ENCODE data around the gene IL26.

The IL26 gene

DNA sequence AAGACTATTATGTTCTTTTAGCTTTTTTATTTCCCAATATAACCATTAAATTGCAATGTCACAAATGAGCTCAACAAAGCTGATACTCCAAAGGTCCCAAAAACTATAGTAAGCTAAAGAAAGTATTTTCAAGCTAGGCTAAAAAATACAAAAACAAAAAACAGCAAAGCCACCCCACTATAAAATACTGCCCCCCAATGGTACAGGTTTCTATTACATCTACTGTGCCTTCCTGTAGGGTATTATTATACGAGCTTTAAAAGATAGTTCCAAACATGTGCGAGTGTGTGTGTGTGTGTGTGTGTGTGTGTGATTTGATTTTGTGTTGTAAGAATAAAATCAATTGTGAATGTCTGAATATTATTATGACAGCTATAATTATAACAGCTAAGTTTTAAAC is 67.2 kb downstream of the IL26 start:
- Histone ChIP-seq H3K27ac (no peak overlapping the region), H3K4me2 (no peak overlapping the region), H3K4me3 (no peak overlapping the region), H3K9ac (no peak overlapping the region), H3K36me3 (no peaks in the 10 kb centered on the region), H3K9me3 (replicated peaks in 1 of 11) (no peaks in the 10 kb centered on the region), H3K4me1 (peaks cover 0 to 14% (median 0%) of the 10 kb centered on the region in 10 experiments; a peak in 3 of 20 replicates), H3K27me3 (no peaks in the 10 kb centered on the region), H4K20me1 (no peaks in the 10 kb centered on the region)
- TF ChIP-seq Cebpa-rat (IDR thresholded peaks at IDR 0.05), result no peak

DNA sequence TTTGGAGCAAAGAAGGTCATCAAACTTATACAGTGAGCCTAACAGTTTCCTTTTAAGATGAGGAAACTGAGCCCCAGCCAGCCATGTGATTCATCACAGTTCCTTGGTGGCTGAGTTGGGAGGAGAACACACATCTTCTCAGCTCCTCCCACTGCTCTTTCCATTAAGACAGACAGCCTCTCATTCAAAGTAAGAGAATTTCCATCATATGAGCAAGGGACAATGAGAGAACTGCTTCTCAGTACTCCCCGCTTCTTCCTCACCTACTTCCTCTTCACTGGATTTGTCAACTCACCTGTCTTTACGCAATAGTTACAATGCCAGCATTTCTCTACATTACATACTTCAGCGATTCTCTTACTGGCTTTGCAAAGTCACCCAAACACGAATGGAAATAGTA is 68.2 kb downstream of the IL26 start:
- H3K9me3 ChIP-seq (replicated peaks in 1 of 11), result peaks cover 0 to 5% (median 0%) of the 10 kb centered on the region in 11 experiments; a peak in 2 of 22 replicates
- no peaks in the 10 kb centered on the region for H4K20me1 ChIP-seq
- peak overlapping the region in 2 of 11 experiments; percentile 19 to 32; a peak in 2 of 22 replicates for H3K4me2 ChIP-seq
- H3K4me3 ChIP-seq, result no peak overlapping the region
- H3K9ac ChIP-seq, result no peak overlapping the region
- no peaks in the 10 kb centered on the region for H3K27me3 ChIP-seq
- peaks cover 0 to 14% (median 0%) of the 10 kb centered on the region in 10 experiments; a peak in 3 of 20 replicates for H3K4me1 ChIP-seq
- H3K36me3 ChIP-seq, result no peaks in the 10 kb centered on the region
- TF ChIP-seq Cebpa-rat (IDR thresholded peaks at IDR 0.05), result no peak
- H3K27ac ChIP-seq, result no peak overlapping the region

DNA sequence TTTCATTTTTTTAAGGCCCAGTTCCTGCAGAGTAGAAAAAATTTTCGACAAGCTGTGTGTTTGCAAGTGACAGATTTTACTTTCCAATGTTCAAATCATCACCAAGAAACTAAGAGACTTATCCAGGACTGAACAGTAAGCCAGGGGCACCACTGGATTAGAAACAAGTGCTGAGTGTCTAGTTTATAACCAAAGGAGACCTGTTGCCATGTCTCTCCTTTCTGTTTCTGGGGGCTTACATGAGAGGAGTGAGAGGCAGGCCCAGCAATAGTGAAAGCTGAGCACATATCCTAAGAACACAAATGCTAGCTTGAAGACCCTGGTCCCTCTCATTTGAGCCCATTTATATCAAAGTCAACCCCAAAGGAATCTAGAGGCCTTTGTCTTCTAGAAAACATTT is 69.0 kb downstream of the IL26 start:
- Histone ChIP-seq H3K9ac (no peak overlapping the region), H3K4me3 (no peak overlapping the region), H3K4me2 (no peak overlapping the region), H3K27ac (no peak overlapping the region), H4K20me1 (no peaks in the 10 kb centered on the region), H3K36me3 (no peaks in the 10 kb centered on the region), H3K27me3 (no peaks in the 10 kb centered on the region), H3K4me1 (peaks cover 0 to 14% (median 0%) of the 10 kb centered on the region in 10 experiments; a peak in 3 of 20 replicates), H3K9me3 (replicated peaks in 1 of 11) (peaks cover 0 to 12% (median under 1%) of the 10 kb centered on the region in 11 experiments; a peak in 8 of 22 replicates)
- no peak for TF ChIP-seq Cebpa-rat (IDR thresholded peaks at IDR 0.05)

DNA sequence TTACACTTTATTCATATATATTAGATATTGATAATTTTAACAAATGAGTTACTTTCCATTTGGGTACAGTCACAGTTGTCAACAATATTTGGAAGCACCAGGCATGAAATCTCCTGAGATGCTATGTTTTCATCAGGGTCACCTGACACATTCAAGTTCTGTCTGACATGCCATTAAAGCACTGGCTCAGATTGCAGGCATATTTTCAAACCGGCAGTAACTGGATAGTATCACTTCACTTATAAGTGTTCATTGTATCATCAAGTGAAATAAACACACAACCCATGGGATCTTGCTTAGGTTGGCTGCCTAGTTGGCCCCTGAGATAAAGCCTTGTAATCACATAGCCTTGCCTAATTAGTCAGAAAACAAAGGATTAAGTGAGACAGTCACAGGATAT is 70.8 kb downstream of the IL26 start:
- Histone ChIP-seq H3K4me1 (peaks cover 0 to 21% (median 0%) of the 10 kb centered on the region in 10 experiments; a peak in 3 of 20 replicates), H4K20me1 (no peaks in the 10 kb centered on the region), H3K9me3 (replicated peaks in 1 of 11) (peaks cover 0 to 18% (median 3%) of the 10 kb centered on the region in 11 experiments; a peak in 9 of 22 replicates), H3K27ac (no peak overlapping the region), H3K36me3 (no peaks in the 10 kb centered on the region), H3K4me2 (no peak overlapping the region), H3K4me3 (no peak overlapping the region), H3K27me3 (no peaks in the 10 kb centered on the region), H3K9ac (no peak overlapping the region)
- no peak for TF ChIP-seq Cebpa-rat (IDR thresholded peaks at IDR 0.05)
